ENCODE data around the gene IGF2R.

Gene IGF2R

DNA sequence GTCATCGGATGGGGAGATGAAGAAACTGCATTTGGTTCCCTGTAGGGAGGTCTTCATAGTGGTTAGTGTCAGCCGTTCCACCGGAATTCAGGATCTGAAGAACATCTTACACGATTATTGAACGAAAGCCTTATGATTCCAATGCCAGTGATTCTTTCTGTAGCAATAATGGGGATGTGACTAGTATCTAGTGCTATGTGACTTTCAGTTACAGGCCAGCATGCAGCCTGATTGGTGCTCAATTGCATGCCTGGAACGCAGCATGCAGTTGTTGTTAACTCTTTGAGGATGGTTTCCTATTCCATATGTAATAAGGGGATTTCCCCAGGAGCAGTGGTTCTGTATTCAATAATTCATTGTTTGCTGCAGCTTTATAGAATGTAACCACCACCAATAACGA, 81.1 kb downstream of the IGF2R start:
- DNase-seq = no peak

DNA sequence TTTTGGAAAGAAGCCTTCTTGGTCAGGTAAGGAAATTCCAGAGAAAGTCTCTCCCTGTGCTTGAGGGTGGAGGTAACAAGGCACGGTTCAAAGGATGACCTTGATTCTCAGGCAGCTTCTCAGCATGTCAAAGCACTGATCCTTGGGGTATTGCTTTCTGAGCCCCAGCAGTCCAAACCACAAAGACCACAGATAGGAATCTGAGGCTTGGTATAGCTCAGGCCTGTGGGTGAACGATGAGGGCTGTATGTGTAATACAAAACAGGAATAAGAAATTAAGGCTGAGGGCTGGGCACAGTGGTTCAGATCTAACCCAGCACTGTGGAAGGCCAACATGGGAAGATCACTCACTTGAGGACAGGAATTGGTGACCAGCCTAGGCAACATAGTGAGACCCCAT, 82.5 kb downstream of the IGF2R start:
- DNase-seq = no peak

DNA sequence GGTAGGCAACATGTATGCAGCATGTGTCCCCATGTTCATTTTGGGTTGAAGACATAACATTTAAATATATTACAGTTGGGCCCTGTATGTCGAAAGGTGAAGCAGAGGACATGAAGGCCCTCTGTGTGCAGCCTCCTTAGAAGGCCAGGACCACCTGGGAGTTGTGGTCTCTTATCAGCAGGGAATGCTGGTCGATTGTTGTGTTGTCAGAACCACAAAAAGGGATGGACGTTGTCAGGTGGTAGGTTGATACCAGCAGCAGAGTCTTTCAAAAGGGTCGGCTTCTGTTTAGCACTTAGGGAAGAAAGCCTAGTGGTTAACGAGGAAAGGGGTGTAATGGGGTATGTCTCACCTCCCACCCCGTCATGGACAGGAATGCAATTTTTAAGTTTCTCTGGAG, 85.4 kb downstream of the IGF2R start:
- DNase-seq = no peak

DNA sequence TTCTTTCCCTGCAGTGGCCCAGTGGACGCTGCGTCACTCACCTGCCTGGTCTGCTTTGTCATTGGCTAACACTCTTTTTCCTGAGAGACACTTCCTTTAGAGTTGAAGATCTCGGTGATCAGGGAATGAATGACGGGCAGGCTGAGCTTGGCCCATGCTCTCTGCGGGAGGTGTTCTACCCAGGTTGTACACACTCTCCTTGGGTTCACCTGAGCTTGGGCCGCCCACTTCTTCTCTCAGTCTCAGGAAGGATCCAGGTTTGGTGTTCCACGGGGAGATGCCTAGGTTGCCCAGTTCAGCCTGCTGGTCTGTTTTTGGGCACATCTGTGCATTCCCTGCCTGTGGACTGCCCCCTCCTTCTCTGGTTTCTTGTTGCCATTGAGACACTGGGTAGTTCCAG, 86.0 kb downstream of the IGF2R start:
- no peak for DNase-seq

DNA sequence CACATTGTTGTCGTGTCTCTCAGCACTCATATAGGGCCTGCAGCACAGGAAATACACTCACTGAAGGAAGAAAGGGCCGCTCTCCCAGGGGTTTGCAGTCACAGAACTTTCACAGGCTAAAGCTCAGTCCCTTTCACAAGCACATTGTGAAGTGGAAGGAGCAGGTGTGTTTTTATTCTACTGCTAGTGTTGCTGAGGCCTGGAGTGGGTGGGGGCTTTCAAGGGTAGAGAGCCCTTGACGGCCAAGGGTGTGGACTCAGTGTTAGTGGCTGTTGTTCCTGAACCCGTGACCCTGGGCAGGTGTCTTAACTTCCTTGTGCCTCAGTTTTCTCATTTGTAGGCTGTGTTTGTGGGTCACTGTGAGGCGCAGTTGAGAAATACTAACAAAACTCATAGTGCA, 86.5 kb downstream of the IGF2R start:
- no peak for DNase-seq

DNA sequence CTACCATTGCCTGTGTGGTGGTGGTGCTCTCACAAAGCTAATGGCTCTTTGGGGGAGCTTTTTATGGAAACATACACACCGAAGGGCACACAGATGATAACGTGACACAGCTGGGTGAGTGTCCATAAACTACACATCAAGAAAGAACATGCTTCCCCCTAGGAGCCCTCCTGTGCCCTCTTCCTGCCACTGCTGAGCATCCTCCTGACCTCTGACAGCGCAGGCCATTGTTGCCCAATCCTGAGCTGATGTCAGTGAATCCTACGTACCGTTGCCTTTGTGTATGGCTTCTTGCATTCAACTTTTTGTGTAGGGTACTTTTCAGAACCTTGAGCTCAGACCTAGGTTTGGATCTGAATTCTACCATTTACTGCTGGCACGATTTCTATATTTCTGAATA, 86.9 kb downstream of the IGF2R start:
- no peak for DNase-seq

DNA sequence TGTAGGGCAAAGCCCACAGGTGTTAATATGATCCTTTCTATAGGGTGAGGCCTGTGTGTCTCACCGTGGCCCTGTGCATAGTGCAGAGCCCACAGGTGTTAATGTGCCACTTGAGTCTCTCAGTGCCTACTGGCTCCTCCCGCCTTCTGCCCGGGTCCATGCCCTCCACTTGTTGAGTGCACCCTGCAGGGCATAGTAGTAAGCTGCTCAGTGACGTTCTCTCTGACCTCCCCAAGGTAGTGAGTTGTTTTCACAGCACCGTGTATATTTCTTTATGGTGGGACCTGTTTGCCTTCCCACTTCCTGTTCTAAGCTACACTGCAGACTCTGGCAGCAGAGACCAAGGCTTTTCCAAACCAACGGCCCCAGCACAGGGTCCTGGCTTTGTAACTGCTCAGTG, 88.2 kb downstream of the IGF2R start:
- DNase-seq = no peak

DNA sequence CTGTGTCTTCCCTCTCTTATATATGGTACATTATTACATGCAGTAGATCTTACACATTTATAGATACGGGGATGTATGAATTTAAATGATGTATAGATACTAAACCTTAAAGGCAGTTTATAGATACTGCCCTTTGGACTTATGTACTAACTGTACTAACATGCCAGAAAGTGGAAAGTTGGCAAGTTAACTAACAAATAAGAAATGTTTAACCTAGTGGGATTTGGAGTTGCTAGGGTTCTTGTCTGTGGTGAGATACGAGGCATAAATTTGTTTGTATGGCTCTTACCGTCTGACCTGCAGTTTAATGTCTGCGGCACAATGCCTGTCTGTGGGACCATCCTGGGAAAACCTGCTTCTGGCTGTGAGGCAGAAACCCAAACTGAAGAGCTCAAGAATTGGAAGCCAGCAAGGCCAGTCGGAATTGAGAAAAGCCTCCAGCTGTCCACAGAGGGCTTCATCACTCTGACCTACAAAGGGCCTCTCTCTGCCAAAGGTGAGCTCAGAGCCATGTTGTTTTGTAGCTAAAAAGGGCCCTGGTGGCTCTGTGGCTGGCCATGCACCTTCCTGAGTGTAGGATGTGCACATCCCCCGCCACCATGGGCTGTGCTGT, 89.8 kb downstream of the IGF2R start:
- no peak for DNase-seq

DNA sequence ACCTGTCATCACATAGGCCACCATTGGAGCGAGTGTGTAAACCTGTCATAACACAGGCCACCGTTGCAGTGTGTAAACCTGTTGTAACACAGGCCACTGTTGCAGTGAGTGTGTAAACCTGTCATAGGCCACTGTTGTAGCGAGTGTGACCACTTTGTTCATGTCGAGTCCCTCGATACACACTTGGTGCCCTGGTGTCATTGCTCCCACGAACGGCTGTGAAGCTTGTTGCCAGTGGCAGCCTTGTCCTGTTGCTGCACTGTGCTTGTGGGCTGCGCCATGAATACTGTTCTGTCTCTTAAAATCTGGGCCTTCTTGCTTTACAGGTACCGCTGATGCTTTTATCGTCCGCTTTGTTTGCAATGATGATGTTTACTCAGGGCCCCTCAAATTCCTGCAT, 91.3 kb downstream of the IGF2R start:
- DNase-seq = no peak

DNA sequence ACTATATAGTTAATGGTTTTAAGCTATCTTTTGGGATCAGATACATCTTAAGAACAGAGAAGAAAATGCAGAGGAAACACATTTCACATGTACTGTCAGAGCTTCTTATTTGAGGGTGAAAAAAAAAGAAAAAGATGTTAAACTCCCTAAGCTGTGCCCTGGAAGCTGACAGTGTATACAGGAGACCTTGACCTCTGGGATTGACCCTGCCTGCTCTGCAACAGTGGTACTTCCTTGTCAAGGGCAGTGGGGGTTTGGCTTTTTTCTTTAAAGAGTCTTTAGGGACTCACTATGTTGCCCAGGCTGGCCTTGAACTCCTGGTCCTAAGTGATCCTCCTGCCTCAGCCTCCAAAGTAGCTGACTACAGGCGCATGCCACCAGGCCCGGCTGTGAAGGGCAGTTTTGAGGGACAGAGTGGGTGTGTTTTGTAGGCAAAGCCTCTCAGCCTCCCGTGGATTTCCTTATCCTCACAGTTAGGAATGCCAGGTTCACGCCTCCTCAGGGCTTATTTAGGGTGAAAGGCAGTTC, 92.1 kb downstream of the IGF2R start:
- DNase-seq = no peak

DNA sequence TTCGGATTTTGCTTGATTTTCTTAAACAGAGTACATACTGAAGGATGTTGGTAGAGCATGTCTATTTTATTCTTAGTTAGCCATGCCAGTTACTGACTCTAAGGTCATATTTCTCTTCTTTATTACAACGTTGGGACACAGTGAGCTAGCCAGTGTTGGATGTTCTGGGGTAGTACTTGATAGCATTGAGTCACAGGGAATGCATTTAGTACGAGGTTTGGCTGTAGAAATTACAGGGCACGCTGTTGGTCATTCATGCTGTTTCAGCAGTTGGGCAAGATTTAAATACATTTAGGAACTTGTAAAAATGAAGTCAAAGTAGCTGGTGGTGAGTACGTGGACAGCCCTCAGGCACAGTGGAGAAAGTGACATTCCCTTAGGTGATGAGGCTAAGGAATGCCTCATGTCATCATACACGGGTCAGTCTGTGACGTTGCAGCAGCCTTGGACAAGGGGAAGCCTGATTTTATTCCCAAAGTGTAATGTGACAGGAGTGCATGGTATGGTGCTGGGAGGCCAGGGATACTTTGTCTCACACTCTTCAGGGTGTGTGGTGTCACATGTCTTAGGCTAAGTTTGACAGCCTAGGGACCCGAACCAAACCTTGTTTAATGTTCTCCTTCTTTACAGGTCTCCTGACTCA, 95.0 kb downstream of the IGF2R start:
- no peak for DNase-seq

DNA sequence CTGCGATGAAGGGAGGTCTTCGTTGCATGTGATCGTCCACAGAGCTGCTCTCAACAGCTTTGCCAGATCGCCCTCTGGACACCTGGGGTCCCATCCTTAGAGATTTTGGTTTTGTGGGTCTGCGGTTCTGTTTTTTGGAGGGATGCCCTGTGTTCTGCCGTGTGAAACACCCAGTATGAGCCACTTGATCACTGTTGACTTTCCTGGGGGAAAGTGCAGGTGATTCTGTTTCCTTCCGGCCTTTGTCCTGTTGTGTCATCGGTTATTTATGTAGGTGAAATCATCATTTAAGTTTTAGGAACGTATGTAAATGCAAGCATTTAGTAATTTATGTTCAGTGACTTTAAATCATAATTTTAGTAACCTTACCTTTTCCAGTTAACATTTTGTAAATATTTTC, 96.3 kb downstream of the IGF2R start:
- no peak for DNase-seq

DNA sequence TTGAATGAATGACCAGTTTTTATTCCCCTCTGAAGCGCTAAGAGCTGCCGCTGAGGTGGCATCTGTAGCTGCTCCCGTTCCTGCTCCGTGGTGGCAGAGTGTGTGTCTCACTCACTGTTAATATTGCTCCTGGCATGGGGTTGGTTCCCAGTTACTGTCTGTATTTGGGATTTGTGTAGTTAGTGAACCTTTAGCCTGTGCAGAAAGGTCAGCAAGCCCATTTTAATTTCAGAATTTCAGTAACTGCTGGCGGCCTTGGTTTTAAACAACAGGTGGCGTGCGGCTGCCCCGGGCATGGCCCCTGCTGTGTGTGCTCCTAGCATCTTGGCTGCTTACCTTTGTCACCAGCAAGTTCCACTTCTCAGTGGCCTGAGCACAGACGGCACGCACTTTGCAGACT, 98.7 kb downstream of the IGF2R start:
- DNase-seq = no peak

DNA sequence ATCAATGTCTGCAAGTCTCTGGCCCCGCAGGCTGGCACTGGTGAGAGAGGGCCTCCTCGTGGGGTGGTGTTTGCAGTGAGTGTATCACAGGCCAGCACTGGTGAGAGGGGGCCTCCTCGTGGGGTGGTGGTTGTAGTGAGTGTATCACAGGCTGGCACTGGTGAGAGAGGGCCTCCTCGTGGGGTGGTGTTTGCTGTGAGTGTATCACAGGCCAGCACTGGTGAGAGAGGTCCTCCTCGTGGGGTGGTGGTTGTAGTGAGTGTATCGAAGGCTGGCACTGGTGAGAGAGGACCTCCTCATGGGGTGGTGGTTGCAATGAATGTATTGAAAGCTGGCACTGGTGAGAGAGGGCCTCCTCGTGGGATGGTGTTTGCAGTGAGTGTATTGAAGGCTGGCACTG, 99.5 kb downstream of the IGF2R start:
- DNase-seq = no peak

DNA sequence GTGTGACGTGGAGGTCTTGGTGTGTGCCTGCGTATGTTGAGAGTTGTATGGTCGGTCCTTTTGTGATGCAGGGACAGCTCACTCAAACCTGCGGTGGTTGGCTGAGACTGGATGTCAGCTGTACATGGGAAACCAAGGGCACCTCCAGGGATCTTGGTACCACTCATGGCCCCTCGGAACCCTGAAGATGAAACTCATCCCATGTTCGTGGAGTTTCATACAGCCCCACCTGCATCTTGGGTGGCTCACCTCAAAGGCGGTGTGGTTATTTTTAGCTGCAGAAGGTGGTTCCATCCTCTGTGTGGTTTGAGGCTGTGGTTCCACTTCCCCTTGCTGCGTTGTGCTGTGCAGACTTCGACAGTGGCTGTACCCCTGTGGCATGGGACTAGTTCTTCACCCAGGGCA, 100.2 kb downstream of the IGF2R start:
- no peak for DNase-seq

DNA sequence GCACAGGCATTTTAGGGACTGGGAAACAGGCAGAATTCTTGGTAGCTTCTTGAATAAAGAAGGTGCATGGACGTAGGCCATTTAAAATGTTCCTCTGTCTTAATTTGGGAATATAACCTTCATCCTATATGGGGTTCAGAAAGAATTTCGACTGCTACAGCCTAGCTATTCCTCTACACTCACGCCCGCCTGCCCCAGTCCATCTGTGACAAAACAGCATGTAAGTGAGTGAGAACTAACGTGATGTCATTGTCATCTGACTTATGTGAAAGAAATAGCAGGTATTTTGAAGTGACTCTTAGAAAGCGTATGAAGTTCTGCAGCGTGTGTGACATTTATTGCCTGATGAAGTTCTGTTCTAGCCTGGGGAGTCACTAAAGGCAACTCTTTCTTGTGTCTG, 100.6 kb downstream of the IGF2R start:
- DNase-seq = no peak

DNA sequence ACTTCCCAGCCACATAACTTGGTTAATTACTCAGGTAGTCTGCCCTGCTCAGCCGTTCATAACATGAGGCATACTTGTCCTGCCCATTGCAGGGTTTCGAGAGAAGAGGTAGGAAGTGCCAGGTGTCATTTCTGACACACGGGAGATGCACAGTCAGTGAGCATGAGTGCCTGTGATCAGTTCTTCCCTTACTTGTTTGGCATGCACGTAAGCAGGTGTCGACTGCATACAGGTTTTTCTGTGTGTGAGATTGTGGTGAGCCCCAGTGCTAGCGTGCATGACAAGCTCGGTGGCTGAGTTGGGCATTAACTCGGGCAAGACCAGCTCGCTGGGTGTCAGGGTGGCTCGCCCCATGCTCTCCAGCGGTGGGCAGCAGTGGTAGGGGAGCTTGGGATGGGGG, 101.5 kb downstream of the IGF2R start:
- no peak for DNase-seq

DNA sequence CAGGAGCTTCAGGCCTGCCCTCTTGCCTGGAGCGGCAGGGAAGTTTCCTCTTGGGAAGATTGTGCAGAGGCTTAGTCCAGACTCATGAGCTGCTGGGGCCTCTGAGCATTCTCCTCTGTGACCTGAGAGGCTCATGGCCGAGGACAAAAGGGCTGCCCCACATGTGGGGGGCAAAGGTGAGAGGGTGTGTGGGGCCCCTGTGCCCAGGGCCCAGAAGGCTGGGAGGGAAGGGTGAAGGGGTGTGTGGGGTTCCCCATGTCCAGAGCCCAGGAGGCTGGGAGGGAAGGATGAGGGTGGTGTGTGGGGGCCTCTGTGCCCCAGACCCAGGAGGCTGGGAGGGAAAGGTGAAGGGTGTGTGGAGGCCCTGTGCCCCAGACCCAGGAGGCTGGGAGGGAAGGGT, 101.9 kb downstream of the IGF2R start:
- no peak for DNase-seq

DNA sequence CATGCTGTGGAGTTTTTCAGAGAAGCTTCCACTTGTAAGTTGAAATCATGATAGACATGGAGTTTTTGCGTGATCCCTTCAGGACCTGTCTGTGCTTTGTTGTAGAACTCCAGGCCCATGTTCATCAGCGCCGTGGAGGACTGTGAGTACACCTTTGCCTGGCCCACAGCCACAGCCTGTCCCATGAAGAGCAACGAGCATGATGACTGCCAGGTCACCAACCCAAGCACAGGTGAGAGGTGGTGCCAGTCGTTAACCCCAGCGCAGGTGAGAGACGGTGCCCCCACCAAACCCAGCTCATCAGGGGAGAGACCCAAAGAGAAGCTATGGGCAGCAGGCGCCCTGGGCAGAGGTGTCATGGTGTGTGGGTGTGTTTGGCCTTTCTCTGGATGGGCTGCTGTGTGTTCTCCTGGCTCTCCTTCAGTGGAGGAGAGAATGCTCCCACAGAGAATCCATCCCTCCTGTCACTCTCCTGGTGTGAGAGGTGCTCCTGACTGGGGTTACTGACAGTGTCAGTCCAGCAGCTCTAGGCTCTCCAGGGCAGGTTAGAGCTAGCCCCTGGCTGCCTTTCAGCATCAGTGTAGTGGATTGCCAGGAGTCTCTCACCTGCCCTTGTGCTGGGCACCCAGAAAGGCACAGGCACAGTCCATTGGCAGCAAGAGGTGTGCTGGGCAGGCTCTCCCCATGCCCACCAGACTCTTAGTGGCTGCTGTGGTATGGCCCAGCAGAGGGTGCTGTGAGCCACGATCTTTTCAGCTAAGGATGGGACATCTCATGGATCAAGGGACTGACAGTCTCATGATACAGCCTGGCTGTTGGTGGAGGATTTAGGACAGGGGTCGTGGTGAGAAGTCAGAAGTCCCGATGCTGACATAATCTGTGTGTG, 103.2 kb downstream of the IGF2R start:
- peak in 1 of 2 experiments; percentile 30 for DNase-seq

DNA sequence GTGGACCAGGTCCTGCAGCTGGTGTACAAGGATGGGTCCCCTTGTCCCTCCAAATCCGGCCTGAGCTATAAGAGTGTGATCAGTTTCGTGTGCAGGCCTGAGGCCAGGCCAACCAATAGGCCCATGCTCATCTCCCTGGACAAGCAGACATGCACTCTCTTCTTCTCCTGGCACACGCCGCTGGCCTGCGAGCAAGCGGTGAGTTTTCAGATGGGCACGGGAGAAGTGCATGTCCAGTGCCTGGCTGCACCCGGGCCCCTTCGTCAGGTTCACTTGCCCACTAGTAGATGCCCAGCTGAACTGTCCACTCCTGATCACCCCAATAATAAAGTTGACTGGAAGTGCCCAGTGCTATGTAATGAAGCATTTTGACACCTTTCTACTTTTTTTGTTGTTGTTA, 104.4 kb downstream of the IGF2R start:
- no peak for DNase-seq

DNA sequence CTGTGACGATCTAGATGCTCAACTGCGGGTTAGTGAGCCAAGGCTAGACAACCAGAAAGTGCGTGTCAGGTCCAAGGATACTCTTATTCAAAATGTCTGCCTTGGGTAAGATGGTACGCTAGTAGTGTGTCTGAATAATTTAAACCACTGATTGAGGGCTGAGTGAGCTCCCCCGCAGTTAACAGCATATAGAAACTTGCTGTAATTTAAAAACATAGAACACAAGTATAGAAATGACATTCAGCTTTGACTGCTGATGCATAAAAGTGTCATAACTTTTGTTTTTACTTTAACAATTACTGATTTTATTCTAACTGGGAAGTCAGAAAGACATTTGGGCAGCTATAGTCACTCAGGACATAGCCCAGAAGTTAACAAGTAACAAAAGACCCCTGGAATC, 107.1 kb downstream of the IGF2R start:
- DNase-seq = no peak

DNA sequence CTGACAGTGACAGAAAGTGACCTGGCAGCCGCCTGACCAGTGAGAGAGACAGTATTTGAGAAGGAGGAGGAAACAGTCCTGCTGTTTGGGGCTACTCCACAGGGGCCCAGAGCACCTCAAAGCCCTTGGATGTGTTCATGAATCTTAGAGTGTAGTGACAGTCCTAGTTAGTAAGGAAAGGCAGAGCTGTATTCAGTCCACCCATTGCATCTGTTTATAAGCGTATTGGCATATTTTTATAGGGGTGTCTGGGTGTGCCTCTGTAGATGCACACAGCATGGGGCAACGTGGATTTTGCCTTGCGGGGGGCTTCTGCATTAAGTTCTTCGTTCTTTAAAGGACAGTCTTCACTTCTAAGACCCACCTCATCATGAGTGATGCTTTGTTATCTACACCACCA, 108.1 kb downstream of the IGF2R start:
- DNase-seq = no peak

DNA sequence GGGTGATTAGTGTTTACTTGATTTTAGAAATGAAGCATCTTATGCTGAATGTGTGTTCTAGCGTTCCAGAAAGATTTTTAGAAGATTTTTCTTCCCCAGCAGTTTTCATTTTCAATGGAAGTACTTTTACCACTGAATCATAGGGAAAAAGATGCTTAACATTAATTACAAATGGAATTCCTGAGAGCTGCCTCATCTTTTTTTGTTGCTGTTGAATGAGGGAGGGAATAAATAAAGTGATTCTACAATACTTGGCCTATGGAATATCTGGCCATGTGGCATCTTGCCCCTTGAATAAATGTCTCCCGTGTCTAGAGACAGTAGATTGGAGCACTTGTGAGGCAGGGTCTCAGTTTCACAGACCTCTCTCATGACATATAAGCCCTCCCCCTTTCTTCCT, 108.6 kb downstream of the IGF2R start:
- DNase-seq = no peak
